GM19468 (cell line): ENCODE results near the gene ZBTB20.

Source experiments
- ATAC-seq: cut with Tn5 transposase; IDR thresholded peaks from one replicate; pipeline ENCODE4 v1.9.1; 2021; ENCODE audit warnings: mild to moderate bottlenecking, moderate library complexity, moderate number of reproducible peaks; ENCODE audit not compliant: unreplicated experiment; ENCODE audit errors: extremely low read depth

The ZBTB20 gene

DNA sequence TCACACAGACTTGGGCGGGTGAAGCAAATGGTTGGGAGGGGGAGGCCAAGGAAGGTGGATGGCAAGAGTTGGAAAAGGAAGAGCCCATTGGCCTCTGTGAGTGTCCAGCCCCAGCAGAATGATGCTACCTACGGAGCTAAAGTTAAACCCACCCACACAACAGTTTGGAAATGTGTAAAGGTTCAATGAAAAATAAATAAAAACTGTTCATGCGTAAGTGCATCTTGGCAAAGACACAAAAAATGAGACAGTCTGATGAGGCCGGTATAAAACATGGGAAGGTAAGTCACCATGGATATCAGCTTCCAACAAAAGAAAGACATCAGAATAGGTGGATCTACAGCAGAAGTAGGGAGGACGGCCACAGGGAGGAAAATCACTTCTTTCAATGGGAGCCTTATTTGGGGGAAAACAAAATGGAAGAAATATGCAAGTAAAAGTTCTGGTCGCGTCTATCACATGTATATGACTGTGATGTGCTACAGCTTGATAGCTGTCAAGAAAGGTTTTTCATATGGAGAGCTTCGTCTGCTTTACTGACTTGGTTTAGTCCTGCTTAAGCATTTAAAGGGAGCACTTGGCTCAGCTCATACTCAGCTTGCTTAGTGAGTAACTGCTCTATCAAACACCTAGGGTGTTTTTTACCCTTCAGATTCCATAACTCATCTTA, 770.4 kb downstream of the ZBTB20 start:
- no peak for ATAC-seq

DNA sequence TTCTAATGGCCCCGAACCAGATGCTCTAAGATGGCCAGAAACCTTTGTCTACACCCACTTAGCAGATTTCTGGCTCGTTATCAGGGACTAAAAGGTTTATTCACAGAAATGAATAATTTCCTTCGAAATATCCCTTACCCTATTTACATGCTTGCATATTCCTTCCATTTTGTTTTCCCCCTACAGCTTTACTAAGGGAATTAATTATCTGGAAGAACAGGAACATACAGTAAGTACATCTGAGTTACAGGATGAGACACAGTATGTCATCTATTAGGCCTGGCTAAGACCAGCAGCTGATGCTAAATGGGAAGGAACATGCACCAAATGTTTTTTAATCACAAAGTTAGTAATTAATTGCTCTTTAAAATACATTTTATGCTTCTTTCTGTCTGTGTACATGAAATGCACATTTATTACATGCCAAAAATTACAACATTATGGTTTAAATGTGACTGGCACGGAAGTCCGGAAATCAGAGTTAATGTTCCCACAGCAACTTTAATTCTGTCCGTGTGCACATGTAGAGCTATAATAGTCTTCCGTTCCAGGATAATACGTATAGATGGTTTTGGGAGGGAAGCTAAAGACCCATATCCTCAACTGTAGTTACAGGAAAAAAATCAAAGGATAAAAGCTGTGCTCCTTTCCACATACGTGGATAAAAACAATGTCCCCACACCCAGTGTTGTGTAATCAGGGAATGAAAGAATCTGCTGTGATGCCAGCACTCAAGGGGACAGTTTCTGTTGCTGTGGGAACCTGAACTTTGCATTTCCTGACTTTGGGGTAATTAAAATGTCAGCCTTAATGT, 771.3 kb downstream of the ZBTB20 start:
- ATAC-seq: no peak

DNA sequence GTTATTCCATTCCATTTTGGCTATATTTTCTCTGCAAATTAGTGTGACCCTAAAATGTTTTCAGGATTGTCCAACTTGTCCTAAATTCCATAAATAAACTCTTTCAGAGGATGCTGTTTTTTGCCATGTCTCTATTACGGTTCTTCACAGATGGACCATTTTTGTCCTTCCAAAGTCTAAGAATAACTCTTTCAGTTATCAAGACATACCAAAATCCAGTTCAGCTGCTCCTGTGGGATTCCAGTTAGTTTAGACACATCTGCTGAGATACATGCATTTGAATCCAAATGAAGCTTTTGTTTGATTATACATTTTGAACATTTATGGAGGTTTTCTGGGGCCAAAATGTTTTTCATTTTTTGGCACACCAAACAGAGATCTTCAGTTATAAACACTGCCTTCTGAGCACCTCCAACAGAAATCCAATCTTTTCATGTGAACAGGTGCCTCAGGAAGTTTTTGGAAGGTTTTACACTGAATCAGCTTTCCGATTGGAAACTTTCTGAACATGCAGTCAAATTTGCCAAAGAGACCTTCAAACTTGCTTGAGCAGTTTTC, 772.6 kb downstream of the ZBTB20 start:
- no peak for ATAC-seq

DNA sequence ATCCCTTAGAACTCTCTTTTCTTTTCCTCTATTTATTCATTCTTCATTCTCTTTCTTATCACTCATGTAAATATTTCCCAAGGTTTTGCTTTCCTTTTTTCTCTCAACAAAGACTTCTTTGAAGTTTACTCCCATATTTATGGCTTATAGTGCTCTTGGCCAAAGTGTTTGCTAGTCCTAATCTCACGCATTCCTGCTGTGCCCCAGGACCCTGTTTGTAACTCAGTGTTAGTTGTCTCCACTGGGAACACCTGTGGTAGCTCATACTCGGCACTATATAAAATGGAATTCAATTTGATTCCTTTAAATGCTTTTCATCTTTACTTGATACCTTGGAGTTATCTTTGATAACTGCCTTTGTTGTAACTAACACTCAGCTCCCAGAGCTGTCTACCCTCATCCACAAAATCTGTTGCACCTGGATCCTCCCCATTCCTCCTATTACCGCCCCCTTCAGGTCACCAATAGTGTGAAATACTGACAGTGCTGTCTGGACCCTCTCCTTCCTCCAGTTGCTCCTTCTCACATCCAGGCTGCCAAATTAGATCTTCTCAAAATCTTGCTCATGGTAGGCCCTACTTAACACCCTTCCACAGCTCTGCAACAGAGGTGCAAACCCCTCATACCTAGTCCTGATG, 776.4 kb downstream of the ZBTB20 start:
- no peak for ATAC-seq

DNA sequence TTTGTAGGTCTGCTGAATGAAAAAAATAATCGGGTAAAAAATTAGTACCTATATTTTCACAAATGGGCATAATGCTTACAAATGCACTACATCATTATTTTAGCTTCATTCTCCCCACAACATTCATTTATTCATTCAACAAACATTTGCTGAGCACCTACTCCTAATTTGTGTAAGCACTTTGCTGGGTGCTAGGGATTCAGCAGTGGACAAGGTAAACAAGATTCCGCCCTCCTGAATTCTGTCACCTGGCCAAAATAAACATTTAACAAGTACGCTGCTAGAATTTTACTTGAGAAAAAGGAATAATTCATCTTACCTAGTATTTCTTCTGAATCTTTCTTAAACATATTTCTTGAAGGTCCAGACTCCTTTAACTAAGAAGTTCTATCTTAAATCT, 781.2 kb downstream of the ZBTB20 start:
- ATAC-seq: no peak

DNA sequence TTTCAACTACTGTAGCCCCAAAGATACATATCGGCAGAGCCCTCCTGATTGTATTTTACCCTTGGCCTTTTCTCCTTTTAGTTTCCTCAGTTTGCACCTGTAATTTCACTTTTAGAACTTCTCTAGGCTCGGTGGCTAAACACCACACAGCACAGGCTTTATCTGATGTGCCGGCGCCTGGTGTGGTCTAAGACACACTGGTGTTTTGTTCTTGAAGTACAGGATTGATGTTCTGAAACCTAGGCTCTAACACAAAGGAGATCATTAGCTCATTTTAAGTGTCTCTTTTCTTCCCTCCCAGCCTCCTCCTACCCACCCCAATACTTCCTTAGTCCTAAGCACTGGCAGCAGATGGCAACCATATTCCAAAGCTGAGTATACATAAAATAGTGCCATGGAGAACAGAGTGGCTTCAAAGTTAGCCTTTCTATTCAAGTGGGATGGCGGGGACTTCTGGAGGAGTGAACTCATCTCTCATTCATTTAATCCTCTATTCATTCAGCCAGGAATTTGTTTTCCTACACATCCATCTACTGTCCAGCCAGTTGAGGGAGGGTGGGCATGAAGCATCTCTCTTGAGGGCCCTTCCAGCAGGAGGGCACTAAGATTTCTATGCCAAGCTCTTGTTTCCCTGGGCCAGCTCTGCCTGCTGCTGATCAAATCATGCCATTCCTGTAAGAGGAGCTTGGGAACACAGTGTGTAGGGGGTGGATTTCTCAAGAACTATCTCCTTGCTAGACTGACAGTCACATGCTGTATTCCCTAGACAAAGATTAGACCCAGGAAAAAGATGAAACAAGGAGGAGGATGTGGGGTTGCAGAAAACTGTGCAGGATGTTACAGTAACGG, 782.1 kb downstream of the ZBTB20 start:
- ATAC-seq: no peak

DNA sequence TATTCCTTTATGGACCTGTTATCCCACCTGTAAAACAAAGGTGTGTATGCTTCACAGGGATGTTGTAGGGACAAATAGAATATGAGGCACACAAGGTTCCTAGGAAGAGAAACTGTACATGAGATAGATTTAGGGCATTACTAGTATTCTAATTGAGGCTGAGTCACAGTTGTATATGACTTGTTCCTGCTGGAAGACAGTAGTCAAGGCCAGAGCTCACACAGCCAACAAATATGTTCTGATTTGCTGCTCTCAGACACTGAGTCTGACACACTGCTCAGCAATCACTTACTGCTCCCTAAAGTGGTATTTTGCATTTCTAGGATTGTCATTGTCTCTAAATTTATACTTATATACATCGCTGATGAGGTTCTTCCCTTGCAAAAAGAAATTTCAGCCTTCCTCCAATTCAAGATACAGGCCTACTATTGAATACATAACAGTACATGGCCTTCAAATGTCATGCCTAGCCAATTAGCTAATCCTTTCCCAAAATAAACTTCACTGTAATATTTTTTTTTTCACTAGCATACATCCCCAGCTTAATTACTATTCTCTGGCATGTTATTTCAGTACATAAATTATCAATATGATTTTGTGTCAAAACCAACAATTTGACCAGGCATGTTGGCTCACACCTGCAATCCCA, 783.4 kb downstream of the ZBTB20 start:
- no peak for ATAC-seq

DNA sequence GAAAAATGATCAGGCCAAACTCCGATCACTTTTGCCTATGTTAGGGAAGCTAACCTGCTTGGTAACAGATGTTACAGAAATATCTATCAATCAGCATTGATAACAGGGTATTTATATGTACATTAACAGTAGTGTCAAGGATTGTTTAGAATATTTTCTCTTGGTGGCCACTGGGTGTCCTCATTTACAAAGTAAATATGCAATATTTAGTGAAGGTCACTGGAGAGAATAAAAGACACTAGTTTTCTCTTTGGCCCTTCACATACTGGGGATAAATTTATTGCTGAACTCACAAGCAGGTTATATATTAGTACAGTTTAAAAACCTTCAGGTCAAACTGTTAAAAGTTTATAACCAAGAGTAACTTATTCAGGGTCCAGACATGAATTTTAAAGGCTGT, 784.3 kb downstream of the ZBTB20 start:
- ATAC-seq: no peak

DNA sequence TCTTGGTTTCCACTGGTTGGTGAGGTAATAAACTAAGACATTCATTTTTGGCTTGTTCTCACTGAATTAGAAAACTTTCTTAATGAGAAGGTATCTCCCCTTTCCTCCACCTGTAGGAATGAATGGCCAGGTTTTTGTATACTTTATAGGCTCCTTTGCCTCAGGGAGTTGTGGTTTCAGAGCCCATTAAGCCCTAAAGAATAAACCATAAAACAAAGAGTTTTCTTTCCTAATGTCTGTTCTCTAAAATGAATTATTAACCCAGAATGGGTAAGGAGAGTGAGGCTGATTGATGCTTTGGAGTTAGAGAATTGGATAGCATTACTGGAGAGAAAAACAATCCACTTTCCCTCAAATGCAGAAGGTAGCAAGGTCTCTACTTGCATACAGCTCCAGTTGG, 785.7 kb downstream of the ZBTB20 start:
- ATAC-seq: no peak

DNA sequence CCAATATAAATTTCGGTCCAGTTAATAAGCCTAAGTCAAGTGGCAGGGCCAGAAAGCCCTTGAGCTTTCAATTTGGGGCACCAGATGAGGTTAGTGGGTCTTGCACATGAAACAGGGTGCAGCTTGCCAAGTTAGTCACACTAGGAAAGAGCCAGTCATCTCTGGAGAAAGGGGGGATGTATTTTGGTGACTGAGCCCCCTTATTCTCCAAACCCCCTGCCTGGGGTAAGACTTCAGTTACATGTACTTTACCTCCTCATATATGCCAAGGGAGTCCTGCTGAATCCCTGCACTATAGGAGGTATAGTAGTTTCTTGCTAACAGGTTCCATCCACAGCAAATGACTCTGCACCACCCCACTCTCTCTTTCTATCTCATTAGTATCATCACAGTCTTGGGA, 790.6 kb downstream of the ZBTB20 start:
- ATAC-seq: no peak

DNA sequence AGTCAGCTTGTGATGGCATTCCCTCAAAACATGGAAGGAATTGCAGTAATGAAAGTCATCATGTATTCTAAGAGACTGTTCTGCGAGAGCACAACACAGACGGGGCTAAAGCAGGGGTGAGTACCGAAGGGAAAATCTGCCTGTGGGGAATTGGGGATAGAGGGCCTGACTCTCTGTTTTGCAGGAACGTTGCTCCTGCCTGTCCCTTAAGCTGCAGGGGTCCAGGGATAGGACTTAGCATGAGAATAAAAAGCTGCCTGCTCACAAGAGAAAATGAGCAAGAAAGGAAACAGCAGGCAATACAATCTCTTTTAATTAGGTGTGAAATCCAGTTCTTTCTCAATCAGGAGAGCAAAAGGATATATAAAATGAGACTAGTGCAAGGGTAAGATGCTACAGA, 791.0 kb downstream of the ZBTB20 start:
- ATAC-seq: no peak

DNA sequence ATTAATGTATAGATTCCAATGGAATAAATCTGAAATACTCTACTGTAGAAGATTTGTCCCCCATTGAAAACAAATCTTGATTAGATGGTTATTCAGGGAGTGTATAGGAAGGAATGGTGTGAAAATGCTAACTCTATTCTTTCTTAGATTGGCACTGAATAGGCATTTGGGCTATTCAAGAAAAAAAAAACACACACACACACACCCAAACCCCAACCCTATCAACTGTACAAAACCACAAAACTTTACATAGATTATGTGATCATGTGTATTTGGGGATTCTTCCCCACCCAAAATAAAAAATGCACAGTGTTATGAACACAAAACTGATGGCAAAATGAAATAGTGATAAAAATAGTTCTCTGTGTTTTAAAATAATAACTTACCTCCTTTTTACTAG, 791.4 kb downstream of the ZBTB20 start:
- ATAC-seq: no peak

DNA sequence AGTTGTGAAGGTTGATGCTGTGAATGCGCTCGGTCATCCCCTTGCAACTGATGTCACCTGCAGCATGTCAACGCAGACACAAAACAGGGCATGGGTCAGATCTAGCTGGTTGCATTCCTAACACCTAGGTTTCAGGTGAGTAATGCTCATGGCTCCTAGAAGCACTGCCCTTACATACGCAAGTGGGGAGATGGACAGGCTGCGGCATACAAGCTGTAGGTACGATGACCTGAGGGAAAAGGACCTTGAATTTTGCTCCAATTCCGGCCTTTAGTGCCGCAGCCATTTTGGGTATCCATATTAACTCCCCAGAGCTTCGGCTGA, 795.3 kb downstream of the ZBTB20 start:
- no peak for ATAC-seq

DNA sequence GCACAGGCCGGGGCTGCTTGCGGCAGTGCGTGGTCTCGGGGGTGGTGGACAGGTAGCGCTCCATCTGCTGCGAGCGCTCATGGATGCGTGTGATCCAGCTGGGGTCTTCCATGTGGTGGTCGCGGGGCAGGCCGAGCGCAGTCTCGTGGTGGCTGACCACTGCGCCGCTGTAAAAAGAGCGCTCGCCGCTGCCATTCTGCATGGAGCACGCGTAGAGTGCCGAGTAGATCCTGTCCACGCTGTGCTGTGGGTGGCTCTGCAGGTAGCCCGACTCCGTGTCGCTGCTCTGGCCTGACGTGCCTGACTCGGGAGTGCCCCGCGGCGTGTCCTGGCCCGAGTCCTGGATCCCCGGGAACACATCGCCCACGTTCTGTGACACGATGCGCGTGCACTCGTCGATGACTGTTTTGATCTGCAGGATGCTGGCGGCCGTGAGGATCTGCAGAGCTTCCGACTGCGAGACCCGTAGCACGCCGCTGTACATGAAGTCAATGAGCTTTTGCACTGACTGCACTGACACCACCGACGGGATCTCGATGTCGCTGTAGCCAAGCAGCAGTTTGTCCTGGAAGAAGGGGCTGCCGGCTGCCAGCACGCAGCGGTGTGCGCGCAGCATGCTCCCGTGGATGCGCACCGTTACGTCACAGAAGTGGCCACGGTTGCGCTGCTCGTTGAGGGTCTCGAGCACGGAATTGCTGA, 795.8 kb downstream of the ZBTB20 start:
- ATAC-seq: no peak

DNA sequence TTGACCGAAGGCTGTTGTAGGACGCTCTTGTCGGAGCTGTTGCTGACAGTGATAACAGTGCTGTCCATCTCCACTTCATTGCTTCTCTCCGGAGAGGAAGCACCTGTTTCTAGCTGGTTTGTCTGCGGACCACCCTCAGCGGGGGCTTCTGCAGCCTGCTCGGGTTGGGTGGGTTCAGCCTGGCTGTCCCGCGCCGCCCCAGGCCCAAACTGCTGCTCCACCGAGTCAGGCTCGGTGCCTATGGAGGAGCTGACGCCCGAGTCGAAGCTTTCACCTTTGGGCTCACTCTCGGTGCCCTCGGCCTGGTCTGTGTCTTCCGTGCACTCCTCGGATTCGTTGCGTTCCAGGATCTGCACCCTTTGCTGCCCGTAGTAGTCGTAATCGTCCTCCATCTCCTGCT, 796.4 kb downstream of the ZBTB20 start:
- no peak for ATAC-seq

DNA sequence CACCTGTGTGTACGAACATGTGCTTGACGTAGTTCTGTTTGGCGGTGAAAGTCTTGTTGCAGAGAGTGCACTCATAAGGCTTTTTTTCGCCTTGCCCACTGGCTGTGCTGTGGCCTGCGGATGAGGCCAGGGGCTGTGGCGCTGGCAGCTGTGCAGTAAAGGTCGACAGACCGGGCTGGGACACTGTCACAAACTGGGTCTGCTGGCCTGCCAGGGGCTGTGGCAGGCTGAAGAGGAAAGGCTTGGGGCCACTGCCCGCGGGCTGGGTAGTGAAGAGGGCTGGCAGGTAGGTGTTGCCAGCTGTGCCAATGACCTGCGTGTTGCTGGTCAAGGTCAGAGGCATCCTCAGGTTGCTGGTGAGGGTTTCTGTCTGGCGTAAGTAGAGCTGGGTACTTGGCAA, 796.8 kb downstream of the ZBTB20 start:
- no peak for ATAC-seq

DNA sequence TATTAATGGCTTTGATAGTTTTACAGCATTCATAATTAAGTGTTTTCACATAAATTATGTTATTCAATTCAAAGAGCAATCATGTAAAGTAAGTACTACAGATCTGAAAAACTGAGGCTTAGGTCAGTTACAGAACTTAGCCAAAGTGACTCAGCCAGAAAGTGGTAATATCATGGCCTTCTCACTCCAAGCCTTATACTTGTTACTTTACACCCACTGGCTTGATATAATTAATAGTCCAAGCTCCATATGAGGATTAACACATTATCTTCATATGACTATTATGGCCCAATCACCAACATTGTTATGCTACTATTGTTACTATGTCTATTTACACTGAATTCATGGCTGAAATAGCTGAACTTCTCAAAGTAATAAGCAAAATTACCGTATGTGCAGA, 802.6 kb downstream of the ZBTB20 start:
- ATAC-seq: no peak

DNA sequence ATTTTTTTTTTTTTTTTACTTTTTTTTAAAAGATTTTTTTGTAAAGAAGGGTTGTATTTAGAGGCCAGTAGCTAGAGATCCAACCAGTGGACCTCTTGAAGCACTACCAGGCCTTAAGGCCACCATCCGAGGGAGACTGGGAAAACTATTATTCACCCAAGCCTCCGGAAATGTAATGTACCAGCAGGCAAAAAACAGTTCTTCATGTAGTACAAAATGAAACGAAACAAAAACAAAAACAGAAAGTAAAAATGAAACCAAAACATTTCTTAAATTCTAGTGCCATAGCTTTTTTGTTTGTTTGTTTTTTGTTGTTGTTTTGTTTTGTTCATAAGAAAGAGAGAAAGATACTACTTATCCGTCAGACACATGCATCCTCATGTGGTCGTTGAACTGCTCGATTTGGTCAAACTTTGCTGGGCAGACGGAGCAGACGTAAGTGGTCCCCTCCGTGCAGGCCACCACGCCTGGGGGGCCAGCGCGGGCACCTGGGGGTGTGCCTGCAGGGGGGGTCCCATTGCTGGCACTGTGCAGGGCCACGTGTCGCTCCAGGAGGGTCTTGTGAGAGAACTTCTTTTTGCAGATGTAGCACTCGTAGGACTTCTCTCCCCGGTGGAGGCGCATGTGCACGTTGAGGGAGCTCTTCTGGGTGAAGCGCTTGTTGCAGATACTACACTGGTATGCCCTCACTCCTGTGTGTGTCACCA, 808.3 kb downstream of the ZBTB20 start:
- no peak for ATAC-seq

DNA sequence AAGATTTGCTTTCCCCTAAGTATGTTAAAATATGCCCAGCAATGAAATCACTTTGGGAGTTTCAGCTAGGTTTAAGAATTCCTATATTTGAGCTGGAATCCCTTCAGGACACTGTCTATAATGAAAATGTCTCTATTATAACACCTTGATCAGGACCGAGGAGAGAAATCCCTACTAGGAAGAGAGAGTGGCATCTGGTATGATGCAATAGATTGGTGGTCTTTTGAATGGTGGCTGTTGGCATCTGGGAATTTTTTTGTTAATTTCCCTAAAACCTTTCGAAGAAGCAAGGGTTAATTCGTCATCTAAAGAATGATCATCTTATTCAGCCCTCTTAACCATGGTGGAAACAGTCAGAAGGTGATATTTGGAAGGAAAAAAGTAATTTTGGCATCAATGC, 810.2 kb downstream of the ZBTB20 start:
- no peak for ATAC-seq
